ENCODE data around the gene CYP1A1.

Gene CYP1A1

GRCh38 chr15:74695597-74696397, 29.5 kb downstream of the CYP1A1 start, which contains the start of gene EDC3:
Gene EDC3, minus strand, starts transcription at chr15:74696024. Its CDS starts 20,900 bp downstream, at chr15:74675124.
- peak; percentile 94 for DNase-seq (ENCODE audit: low spot score)

GRCh38 chr15:74692327-74692726, 33.0 kb downstream of the CYP1A1 start:
- no peak for DNase-seq (ENCODE audit: low spot score)

- DNase-seq (ENCODE audit: low spot score), result no peak
Observed at GRCh38 chr15:74683758-74684157, 41.6 kb downstream of the CYP1A1 start.

GRCh38 chr15:74682954-74683353, 42.4 kb downstream of the CYP1A1 start:
- no peak for DNase-seq (ENCODE audit: low spot score)

GRCh38 chr15:74680456-74680855, 44.9 kb downstream of the CYP1A1 start:
- DNase-seq (ENCODE audit: low spot score), result no peak

GRCh38 chr15:74676801-74677200, 48.5 kb downstream of the CYP1A1 start:
- DNase-seq (ENCODE audit: low spot score), result no peak

GRCh38 chr15:74674161-74674560, 51.2 kb downstream of the CYP1A1 start:
- no peak for DNase-seq (ENCODE audit: low spot score)

GRCh38 chr15:74669627-74670026, 55.7 kb downstream of the CYP1A1 start:
- no peak for DNase-seq (ENCODE audit: low spot score)

Data from NAMALWA (cell line).